Epithelial cell of umbilical artery (primary cell): ENCODE results near the gene SLC8B1. TPM values are rescaled to one million over a fixed set of nuclear protein-coding genes. Genes with fewer than 3 reads are reported as not detected.

Source experiments
- total RNA-seq: library from RNA; depleted of rRNA; stranded (reverse); fragments of >200 nt; gene quantifications from 2 replicates; pipeline ENCODE4 v1.2.3, GENCODE V29; 2014

Gene SLC8B1
- total RNA-seq: 9.7 and 23.7 TPM in 2 replicates

DNA sequence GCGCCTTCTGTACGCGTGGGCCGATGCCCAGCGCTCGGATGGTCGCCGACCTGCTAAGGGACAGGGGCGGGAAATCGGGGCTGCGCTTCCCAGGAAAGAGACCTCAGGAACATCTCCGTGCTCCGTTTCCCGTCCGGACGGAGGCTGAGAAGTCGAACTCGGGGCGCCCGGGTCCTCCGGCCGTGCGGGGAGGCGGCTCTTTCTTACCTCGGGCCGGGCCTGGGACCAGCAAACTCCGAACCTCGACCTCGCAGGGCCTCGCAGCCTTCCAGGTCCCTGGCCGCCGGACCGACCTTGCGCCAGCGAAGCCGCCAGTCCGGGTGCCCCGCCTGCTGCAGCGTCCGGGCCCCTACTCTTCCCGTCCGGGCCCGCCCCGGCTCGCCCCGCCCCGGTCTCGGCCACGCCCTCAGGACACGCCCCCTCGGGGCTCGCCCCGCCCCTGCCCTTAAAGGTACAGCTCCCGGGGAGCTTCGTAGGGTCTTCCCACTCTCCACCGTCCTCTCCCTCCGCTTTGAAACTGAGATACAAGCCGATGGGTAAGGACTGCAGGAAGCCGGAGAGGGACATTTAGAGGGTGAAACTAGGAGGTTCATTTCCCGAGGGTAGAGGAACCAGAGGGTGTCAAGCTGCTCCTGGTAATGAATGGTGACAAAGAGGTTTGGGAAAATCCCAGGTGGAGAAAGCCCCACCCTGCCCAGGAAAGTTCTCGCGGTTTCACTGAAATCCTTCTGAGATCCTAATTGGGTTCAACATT lies at the start of gene SLC8B1:
Gene SLC8B1, minus strand, starts transcription at position 324 of the 754 bp plus-strand sequence. CDS start 2,231 bp downstream, outside the sequence.

DNA sequence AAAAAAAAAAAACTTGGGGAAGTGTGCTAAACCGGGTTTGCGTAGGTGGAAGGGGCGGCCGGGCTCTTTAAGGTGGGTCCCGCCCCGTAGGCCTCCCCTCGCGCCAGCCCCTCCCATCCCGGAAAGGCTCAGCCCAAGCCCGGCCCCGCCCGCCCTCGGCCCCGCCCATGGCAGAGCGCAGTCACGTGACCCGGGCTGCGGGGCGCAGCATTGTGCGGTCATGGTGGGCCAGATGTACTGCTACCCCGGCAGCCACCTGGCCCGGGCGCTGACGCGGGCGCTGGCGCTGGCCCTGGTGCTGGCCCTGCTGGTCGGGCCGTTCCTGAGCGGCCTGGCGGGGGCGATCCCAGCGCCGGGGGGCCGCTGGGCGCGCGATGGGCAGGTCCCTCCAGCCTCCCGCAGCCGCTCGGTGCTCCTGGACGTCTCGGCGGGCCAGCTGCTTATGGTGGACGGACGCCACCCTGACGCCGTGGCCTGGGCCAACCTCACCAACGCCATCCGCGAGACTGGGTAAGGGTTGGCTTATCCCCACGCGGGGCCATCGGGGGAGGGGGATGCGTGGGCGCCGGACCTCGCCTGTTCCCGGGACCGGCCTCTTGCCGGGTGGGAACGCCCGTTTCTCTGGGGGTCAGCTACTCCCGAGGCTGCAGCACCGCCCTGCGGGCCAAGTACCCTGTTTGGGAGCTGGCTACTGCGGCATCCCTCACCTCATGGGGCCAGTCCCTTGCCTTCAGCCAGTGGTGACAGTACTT lies 23.6 kb upstream of the SLC8B1 start, which contains the start of gene PLBD2:
Gene PLBD2, plus strand, starts transcription at position 207 of the 752 bp plus-strand sequence. Its CDS starts 14 bp downstream, at position 221.

Other genes with a start within 250 kb of the SLC8B1 start
- gene RASAL1, start 199.3 kb downstream of the SLC8B1 start, total RNA-seq: not detected in 2 replicates
- not detected in 2 replicates for gene CFAP73, start 185.4 kb downstream of the SLC8B1 start, total RNA-seq
- gene DDX54, start 149.6 kb downstream of the SLC8B1 start, total RNA-seq: 30.5 and 32.2 TPM in 2 replicates
- gene RITA1, start 149.4 kb downstream of the SLC8B1 start, total RNA-seq: 20.1 and 21.1 TPM in 2 replicates
- 3.2 and 6.2 TPM in 2 replicates for gene TPCN1, start 113.6 kb downstream of the SLC8B1 start, total RNA-seq
- 15.3 and 17.2 TPM in 2 replicates for gene PLBD2, start 23.5 kb upstream of the SLC8B1 start, total RNA-seq
- not detected in 2 replicates for gene SDS, start 68.8 kb upstream of the SLC8B1 start, total RNA-seq
- 5.8 and 9.7 TPM in 2 replicates for gene SDSL, start 87.3 kb upstream of the SLC8B1 start, total RNA-seq
- gene LHX5, start 136.8 kb upstream of the SLC8B1 start, total RNA-seq: not detected in 2 replicates